Ishikawa (cell line): ENCODE data around the gene CAGE1.

Experiments used
- CREB1 ChIP-seq: IDR thresholded peaks from 2 replicates; pipeline ENCODE4 v1.6.1; 2012; ENCODE audit warnings: low read depth
- EP300 ChIP-seq: IDR thresholded peaks from 2 replicates; pipeline ENCODE4 v1.6.1; 2012; ENCODE audit warnings: borderline replicate concordance
- TCF12 ChIP-seq: IDR thresholded peaks from 2 replicates; pipeline ENCODE4 v1.6.1; 2012; ENCODE audit warnings: low read depth
- TEAD4 ChIP-seq: IDR thresholded peaks from 2 replicates; pipeline ENCODE4 v1.6.1; 2012
- TF ChIP-seq, protein P1 (sequence below): IDR thresholded peaks from 2 replicates; pipeline ENCODE4 v1.6.1; 2012; ENCODE audit warnings: low read depth, mild to moderate bottlenecking
- TF ChIP-seq, protein P2 (sequence below): IDR thresholded peaks from 2 replicates; pipeline ENCODE4 v1.6.1; 2012

DNA sequence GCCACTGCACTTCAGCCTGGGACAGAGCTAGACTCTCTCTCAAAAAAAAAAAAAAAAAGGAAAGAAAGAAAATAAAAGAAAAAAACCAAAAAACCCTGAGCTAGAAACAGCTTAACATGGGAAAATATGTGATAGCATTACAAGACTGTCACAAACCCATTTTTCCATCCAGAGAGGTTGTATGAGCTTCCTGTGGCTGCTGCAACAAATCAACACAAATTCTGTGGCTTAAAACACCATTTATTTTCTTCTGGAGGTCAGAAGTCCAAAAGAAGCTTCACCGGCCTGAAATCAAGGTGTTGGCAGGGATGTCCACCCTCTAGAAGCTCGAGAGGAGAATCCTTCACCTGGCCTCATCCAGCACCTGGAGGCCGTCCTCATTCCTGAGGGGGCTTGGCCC lies 54.9 kb downstream of the CAGE1 start:
- no peak for TF ChIP-seq EP300
- TF ChIP-seq CREB1: no peak
- TF ChIP-seq, protein P1, sequence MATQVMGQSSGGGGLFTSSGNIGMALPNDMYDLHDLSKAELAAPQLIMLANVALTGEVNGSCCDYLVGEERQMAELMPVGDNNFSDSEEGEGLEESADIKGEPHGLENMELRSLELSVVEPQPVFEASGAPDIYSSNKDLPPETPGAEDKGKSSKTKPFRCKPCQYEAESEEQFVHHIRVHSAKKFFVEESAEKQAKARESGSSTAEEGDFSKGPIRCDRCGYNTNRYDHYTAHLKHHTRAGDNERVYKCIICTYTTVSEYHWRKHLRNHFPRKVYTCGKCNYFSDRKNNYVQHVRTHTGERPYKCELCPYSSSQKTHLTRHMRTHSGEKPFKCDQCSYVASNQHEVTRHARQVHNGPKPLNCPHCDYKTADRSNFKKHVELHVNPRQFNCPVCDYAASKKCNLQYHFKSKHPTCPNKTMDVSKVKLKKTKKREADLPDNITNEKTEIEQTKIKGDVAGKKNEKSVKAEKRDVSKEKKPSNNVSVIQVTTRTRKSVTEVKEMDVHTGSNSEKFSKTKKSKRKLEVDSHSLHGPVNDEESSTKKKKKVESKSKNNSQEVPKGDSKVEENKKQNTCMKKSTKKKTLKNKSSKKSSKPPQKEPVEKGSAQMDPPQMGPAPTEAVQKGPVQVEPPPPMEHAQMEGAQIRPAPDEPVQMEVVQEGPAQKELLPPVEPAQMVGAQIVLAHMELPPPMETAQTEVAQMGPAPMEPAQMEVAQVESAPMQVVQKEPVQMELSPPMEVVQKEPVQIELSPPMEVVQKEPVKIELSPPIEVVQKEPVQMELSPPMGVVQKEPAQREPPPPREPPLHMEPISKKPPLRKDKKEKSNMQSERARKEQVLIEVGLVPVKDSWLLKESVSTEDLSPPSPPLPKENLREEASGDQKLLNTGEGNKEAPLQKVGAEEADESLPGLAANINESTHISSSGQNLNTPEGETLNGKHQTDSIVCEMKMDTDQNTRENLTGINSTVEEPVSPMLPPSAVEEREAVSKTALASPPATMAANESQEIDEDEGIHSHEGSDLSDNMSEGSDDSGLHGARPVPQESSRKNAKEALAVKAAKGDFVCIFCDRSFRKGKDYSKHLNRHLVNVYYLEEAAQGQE: no peak
- TF ChIP-seq TCF12: no peak
- TF ChIP-seq, protein P2, sequence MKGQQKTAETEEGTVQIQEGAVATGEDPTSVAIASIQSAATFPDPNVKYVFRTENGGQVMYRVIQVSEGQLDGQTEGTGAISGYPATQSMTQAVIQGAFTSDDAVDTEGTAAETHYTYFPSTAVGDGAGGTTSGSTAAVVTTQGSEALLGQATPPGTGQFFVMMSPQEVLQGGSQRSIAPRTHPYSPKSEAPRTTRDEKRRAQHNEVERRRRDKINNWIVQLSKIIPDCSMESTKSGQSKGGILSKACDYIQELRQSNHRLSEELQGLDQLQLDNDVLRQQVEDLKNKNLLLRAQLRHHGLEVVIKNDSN: no peak
- TF ChIP-seq TEAD4: no peak
